Sciatic nerve (tissue), 2 donors: ENCODE measurements around the gene IL1R2. TPM values are rescaled to one million over a fixed set of nuclear protein-coding genes. Genes with fewer than 3 reads are reported as not detected.
"Not testable (repeated sequence)": the region's sequence is repeated elsewhere in the genome, so short reads cannot be mapped to it uniquely, and the experiment has no call there.

Experiments used
- ATAC-seq: fragments of 200-7000 bp; cut with Tn5 transposase; one replicate; pipeline ENCODE4 v1.9.1; 2020; ENCODE audit warnings: mild to moderate bottlenecking, moderate library complexity
- DNase-seq: peaks from one replicate; pipeline ENCODE4 v3.0.0-alpha.2; 2020; ENCODE audit warnings: low spot score
- intact Hi-C: fragments of 100-400 bp; cut with DNase I; formaldehyde crosslinking; loops from one replicate; pipeline ENCODE4 v1.14.2; 2022
- total RNA-seq: library from RNA; stranded (reverse); fragmentation: NEBNext Ultra II Directional; extraction: Animal tissue kit (Norgen Biotek cat#: 25700); gene quantifications from one replicate; pipeline ENCODE4 v1.2.1, GENCODE V29; 2021
- donor health status: DM: no; HTN: no; CAD: no.
- donor health status: DM: no; HTN: no; CAD: no.

IL1R2 gene
- total RNA-seq, 1 donor from 2014 or later = 5.7 TPM

DNA sequence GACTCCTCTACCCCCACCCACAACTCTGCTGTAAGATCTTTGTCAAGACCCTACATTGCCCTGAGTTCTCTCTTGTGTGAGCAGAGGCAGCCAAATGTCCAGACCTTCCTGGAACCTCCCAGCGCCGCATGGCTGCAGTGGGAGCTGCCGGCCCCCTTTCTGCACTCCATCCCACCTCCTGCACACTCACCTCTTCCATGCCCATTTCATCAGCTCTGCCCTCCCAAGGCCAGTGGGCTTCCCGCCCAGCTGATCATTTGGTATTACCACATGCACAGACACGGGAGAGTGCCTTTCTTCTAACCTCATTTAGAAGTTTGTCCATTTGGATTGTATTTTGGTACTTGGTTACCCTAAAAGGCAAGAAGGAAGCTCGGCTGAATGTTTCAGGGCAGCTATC lies 2.0 kb downstream of the IL1R2 start:
- ATAC-seq (no peak), DNase-seq (no peak)
- intact Hi-C loops = no loop called here

DNA sequence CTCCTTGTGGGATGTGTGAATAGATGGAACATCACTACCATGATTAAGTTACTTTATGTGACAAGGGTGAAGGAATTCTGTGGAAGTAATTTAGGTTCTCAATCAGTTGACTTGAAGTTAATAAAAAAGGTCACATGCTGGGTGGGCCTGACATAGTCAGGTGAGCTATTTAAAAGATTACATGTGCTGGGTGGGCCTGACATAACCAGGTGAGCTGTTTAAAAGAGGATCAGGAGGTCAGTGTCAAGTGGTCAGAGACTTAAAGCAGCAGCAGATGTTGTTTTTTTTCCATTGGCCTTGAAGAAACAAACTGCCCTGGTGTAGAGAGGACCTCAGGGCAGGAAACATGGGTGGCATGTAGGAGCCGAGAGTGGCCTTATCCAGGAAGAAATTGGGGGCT lies 3.3 kb downstream of the IL1R2 start:
- no peak for DNase-seq
- intact Hi-C loops = no loop called here
- no peak for ATAC-seq

DNA sequence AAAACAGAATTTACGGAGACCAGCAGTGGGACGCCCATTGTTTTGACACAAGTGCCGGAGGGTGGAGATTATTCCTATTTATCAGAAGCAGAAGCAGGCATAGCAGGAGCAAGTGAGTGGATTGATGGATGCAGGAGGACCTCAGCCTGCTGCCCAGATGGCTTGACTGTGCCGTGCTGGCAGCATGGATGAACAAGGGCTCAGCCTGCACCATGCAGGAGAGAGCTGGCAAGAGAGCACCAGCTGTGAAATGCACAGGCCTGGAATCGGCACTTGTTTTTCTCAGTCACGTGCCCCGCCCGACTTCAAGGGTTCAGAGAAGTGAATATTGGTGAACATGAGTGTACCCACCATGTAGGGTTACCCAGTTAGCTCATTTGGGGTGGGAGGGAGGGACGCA lies 4.0 kb downstream of the IL1R2 start:
- no peak for DNase-seq
- intact Hi-C loops = no loop called here
- ATAC-seq = no peak

DNA sequence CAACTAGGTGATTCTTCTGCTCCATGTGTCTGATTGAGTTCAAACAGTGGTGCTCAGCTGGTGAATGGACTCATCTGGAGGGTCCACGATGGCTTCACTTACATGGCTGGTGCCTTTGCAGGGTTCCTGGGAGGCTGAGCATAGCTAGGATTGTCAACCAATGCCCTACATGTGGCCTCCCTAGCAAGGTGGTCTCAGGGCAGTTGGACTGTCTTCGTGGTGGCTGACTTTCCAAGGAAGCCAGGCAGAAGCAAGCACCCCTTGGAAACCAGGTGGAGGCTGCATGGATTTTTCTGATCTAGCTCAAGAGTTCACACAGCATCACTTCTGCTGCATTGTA lies 6.8 kb downstream of the IL1R2 start:
- no peak for ATAC-seq
- intact Hi-C loops = no loop called here

DNA sequence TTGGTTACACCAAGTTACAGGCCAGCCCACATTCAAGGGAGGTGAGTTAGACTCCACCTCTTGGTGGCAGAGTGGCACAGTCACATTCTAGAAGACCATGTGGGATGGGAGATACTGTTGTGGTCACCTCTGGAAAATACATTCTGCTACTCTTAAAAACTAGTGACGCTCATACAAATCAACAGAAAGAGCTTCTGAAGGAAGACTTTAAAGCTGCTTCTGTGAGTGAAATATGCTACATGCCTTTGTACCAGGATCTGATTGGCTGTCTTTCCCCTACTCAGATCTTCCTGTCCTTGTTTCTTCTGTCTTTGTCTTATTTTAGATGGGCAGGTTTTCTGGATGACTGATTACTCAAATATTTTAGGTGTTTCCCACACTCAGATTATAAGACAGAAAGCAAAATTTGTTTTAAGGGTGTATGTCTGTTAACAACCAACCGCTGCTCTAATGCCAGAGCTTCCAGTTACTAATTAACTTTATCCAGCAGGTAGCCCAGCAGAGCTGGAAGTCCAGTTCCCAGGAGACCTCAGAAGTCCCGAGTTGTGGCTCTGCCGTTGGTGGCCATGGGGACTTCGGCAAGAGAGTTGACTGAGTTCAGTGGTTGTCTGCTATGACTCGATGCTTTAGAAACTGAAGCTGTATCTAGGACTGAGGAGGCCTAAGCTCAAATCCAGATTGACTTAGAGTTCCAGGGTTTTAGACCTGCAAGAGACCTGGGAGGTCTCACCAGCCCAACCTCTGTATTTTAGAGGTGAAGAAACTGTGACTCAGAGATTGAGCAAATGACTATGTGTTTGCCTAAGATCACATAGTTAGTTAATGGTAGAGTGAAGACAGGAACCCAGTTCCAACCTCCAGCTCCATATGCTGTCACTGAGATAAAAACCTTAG lies 7.4 kb downstream of the IL1R2 start:
- intact Hi-C loops = no loop called here
- ATAC-seq = no peak
- no peak for DNase-seq

More for the DNA sequence above, 6.8 kb downstream of the IL1R2 start:
- no peak for DNase-seq

DNA sequence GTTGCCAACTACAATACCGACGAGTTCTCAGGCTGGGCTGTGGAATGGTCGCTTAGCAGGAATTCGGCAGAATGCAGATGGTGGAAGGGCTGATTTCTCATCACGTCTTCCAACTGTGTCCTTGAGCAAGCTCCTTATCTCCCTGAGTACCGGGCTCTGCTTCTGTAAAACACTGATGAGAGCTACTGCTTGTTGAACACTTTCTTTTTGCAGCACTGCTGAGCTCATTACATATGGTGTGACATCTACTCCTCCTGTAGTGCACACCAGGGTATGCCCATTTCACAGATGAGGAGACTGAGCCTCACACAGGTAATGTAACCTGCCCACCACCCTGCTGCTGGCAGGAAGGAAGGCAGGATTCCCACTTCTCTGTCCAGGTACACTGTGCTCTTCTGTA lies 8.3 kb downstream of the IL1R2 start:
- ATAC-seq (no peak), DNase-seq (no peak)
- intact Hi-C loops = no loop called here

DNA sequence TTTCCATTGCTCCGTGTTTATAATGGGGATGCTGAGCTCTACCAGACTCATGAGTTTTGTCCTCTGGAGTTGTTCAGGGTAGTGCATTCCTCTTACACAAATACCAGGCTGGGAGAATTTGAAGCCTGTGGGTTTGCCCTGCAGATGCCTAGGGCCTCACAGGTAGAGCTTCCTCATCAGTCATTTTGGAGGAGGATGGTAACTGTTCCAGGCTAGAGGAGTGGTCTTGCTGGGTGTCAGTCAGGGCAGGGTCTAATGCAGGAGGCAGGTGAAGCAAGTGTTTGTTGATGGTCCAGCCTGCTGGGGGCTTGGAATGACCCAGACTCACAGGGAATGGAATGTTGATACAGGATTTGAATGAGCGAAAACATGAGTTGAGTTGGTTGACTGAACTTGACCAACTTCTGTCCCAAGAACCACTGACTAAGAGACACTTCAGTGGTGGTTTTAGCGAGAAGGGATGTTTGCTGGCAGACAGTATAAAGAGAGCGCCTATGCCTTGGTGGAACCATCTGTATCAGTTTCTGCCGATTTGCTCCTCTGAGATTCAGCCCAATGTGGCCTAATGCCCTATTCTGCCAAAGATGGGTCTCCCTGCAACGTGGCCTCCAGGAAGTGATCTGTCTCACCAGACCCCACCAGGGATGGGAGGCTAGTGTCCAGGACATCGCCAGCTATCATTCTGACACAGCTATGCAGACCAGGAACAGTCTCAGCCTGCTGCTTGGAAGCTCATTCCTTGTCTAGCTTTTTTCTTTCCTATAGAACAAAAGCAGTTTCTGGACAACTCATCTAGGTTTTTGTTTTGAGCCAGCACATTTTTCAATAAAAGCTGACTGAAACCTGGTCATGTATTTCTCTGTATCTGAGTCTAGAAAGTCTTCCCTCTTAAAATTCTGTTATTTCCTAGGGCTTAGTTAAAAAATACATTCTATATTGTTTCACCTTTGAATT lies 9.3 kb downstream of the IL1R2 start:
- DNase-seq (no peak), ATAC-seq (no peak)
- intact Hi-C loops = no loop called here

DNA sequence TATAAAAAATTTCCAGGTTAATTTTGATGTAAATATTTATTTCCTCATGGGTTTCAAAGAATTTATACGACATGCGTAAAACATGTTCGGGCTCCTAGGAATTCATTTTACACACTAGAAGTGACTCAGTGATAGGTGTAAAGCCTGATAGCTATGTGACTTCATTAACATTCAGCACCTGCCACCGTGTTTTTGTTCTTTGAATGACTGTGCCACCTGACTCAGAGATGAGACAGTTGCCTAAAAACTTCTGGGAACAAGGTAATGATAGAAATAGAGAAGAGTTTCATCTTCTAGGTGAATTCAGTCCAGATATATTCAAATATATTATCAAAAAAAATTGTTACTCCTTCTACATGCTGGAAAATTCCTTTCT lies 10.0 kb downstream of the IL1R2 start:
- DNase-seq = no peak
- intact Hi-C loops = no loop called here
- no peak for ATAC-seq

DNA sequence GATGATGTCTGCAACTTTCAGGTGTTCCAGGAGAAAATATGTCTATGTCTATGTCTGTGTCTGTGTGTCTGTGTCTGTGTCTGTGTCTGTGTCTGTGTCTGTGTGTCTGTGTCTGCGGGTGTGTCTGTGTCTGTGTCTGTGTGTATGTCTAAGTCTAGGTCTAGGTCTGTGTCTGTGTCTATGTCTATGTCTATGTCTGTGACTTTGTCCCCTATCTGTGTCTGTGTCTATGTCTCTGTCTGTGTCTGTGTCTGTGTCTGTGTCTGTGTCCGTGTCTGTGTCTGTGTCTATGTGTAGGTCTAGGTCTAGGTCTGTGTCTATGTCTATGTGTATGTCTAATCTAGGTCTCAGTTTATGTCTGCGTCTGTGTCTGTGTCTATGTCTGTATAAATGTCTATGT lies 10.5 kb downstream of the IL1R2 start:
- no peak for ATAC-seq
- no peak for DNase-seq
- intact Hi-C loops = no loop called here

DNA sequence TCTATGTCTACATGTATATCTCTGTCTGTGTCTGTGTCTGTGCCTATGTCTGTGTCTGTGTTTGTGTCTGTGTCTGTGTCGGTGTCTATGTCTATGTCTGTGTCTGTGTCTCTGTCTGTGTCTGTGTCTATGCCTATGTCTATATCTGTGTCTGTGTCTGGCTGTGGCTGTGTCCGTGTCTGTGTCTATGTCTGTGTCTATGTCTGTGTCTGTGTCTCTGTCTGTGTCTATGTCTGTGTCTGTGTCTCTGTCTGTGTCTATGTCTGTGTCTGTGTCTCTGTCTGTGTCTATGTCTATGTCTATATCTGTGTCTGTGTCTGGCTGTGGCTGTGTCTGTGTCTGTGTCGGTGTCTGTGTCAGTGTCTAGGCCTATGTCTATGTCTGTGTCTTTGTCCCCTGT lies 11.1 kb downstream of the IL1R2 start:
- ATAC-seq, DNase-seq, intact Hi-C loops: not testable (repeated sequence)

DNA sequence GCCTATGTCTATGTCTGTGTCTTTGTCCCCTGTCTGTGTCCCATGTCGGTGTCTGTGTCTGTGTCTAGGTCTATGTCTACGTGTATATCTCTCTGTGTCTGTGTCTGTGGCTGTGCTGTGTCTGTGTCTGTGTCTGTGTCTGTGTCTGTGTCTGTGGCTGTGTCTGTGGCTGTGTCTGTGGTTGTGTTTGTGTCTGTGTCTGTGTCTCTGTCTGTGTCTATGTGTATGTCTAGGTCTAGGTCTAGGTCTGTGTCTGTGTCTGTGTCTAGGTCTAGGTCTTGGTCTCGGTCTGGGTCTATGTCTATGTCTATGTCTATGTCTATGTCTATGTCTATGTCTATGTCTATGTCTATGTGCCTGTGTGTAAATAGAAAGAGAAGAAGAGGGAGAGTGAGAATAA lies 11.9 kb downstream of the IL1R2 start:
- no peak for DNase-seq
- intact Hi-C loops = no loop called here
- ATAC-seq = no peak

DNA sequence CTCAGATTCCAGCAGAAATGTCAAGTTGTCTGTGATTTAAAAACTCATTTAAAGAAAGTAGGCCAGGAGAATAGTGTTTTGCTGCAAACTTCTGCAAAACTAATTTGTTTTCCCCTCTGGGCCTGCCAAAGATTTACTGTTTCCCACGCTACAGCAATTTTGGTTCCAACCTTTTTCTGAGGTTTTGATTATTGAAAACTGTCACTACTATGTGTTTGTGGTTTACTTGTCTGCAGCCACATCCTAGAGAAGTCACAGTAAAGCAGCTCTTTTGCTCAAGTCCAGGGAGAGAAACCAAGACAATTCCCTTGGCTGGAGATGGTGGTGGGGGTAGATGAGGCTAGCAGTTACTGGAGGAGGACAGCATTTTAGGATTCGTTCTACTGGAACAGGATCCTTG lies 12.8 kb downstream of the IL1R2 start:
- ATAC-seq = no peak
- intact Hi-C loops = no loop called here
- no peak for DNase-seq

DNA sequence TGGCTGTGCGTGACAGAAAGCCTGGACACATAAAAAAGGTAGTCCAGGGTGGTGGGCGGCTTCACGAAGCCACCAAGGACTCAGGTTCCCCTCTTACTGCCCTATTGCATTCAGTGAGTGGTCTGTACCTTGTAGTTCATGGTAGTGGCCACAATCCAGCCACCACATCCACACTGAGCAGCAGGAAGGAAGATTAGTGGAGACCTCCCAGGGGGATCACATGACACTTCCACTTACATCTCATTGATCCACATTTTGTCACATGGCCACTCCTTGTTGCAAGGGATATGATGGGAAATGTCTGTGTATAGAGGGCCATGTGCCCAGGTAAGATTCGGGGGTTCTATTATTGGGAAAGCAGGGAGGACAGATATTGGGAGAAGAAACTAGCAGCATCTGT lies 13.7 kb downstream of the IL1R2 start:
- ATAC-seq (no peak), DNase-seq (no peak)
- intact Hi-C loops = no loop called here

DNA sequence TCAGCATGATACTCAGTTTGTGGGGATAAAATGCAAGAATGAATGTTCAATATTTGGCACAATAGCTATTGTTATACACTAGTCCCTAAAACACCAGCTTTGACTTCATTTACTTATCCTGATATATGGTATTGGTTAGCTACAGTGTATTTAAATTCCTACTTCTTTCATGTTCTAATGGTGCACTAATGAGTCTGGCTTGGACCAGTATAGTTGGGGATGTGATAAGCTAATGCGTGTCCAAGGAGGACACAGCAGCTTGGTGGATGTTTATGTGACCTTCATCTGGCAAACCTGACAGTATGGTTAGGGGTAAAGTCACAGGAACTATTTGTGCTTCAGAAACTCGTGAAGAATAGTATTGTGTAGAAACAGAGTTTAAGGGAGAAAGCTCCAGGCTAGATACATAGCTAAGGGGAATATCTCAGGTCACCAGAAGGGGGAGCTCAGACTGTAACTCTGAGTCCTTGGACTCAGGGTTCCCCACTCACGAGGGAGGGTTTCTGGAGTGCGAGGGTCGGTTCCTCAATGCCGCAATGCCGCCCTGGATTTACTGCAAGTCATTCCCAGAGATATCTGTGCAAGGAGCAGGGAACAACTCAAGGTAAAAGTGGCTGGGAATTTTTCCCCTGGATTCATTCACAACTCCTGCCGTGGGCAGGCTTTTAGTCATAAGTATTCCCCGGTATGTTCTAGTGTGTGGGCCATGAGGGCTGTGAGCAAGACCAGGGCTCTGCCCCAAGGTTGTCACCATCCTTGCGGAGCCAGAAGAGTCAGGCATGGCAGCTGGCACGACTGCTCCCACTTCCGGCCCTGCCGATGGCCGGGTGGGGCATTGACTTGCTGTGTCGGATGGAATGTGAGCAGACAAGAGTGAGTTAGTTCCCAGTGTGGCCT lies 14.5 kb downstream of the IL1R2 start:
- DNase-seq = no peak
- ATAC-seq = peak; percentile 70
- intact Hi-C loops = no loop called here

DNA sequence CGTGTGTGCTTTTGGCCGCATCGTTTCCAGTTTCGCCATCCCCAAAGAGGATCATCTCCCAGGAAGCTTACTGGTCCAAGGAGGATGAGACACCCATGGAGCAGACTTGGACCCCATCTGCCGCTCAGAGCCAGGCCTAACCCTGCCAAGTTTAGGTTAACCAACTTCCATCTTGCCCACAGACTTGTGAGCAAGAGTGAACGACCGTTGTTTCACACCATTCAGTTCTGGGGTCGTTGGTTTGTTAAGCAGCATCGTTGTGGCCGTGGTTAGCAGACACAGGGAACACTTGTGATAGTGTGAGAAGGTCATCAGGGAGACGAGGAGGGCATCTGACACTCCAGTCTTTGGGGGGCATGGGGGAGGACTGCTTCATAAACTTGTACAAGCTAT lies 15.1 kb downstream of the IL1R2 start:
- DNase-seq (no peak), ATAC-seq (no peak)
- intact Hi-C loops = no loop called here

DNA sequence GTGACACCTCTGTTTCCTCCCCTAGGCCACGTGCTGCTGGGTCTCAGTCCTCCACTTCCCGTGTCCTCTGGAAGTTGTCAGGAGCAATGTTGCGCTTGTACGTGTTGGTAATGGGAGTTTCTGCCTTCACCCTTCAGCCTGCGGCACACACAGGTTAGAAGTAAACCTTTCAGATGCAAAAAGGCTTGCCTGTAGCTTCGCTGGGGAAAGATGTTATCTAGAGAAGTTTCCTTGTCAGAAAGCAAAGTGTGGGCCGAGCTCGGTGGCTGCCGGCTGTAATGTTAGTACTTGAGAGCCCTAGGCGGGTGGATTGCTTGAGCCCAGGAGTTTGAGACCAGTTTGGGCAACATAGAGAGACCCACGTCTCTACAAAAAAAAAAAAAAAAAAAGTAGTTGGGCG lies 16.7 kb downstream of the IL1R2 start:
- DNase-seq = no peak
- ATAC-seq = no peak
- intact Hi-C loops = no loop called here

DNA sequence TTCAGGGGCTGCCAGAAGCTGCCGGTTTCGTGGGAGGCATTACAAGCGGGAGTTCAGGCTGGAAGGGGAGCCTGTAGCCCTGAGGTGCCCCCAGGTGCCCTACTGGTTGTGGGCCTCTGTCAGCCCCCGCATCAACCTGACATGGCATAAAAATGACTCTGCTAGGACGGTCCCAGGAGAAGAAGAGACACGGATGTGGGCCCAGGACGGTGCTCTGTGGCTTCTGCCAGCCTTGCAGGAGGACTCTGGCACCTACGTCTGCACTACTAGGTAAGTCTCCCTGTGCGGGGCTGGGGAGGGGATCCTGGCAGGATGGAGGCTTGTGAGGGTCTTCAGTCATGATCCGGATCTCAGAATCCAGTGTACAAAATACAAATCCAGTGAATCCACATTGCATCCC lies 17.8 kb downstream of the IL1R2 start:
- intact Hi-C loops = no loop called here
- no peak for ATAC-seq

DNA sequence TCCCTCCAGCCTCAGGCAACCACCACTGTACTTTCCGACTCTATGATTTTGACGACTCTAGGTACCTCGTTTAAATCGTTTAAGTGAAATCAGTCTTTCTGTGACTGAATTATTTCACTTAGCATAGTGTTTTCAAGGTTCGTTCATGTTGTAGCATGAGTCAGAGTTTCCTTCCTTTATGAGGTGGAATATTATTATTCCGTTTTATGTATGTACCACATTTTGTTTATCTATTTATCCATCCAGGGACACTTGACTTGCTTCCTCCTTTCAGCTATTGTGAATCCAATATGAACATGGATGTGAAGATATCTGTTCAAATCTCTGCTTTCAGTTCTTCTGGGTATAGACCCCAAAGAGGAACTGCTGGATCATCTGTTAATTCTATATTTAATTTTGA lies 19.1 kb downstream of the IL1R2 start:
- ATAC-seq = peak; percentile 68
- intact Hi-C loops = no loop called here

More for the DNA sequence above, 17.8 kb downstream of the IL1R2 start:
- DNase-seq = no peak

DNA sequence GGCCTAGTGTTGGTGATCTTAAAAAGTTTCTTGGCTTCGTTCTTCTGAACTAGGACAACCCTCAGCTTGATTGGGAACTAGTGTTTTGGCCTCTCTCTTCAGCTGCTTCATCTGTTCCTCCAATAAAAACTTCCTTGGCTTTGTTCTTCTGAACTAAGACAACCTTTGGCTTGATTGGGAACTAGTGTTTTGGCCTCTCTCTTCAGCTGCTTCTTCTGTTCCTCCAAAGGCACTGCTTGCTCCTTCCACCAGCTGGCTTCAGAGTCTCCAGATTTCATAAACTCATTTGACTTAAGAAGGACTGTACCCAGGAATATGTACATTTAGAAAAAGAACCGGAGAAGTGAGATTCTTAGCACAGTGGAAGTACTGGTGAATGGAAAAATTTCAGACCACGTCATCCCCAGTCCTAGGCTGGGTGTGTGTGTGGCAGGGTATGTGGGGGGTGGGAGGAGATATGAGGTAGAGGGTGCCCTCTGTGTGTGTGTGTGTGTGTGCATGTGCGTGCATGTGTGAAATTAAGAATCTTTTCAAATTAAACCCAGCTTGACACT lies 20.4 kb downstream of the IL1R2 start:
- ATAC-seq (peak; percentile 77), DNase-seq (no peak)
- intact Hi-C loops = no loop called here

More for the DNA sequence above, 19.1 kb downstream of the IL1R2 start:
- DNase-seq = no peak
